ENCODE measurements around the gene CDC6.

CDC6 gene

GRCh38 chr17:40265337-40265736 is 22.3 kb upstream of the CDC6 start:
- no peaks in the 10 kb centered on the region for H3K9me3 ChIP-seq (ENCODE audit: insufficient read depth, low read depth, low read length)
- TF ChIP-seq EZH2phosphoT487 (IDR thresholded peaks at IDR 0.05; ENCODE audit: borderline replicate concordance) = no peak
- no peak for TF ChIP-seq CTCF (conservative IDR thresholded peaks at IDR 0.05; ENCODE audit: low read length)
- no peaks in the 10 kb centered on the region for H3K27me3 ChIP-seq (ENCODE audit: insufficient read depth, low read length, poor library complexity, severe bottlenecking)
- H3F3A ChIP-seq (ENCODE audit: low read depth) = no peaks in the 10 kb centered on the region
- no peak overlapping the region for H3K4me3 ChIP-seq (ENCODE audit: low read length, poor library complexity, severe bottlenecking)
- H3K36me3 ChIP-seq (ENCODE audit: insufficient read depth, low read length) = peaks cover 70% of the 10 kb centered on the region; the same call in 1 of the 2 replicates
- no peak overlapping the region for H2AFZ ChIP-seq (ENCODE audit: low read length)
- no peaks in the 10 kb centered on the region for H4K20me1 ChIP-seq (ENCODE audit: insufficient read depth, low read length, poor library complexity, severe bottlenecking)
- H3K79me2 ChIP-seq (ENCODE audit: insufficient read depth, low read length) = no peaks in the 10 kb centered on the region
- no peaks in the 10 kb centered on the region for H3K9me2 ChIP-seq (replicated peaks; ENCODE audit: low read depth, low read length)
- H3K4me2 ChIP-seq (ENCODE audit: low read depth, low read length, poor library complexity, severe bottlenecking) = no peak overlapping the region
- no peak overlapping the region for H3K9ac ChIP-seq (ENCODE audit: low read depth, low read length, poor library complexity, severe bottlenecking)
- H3K4me1 ChIP-seq (ENCODE audit: insufficient read depth, low read length, poor library complexity, severe bottlenecking) = no peaks in the 10 kb centered on the region

- H3K4me1 ChIP-seq (ENCODE audit: insufficient read depth, low read length, poor library complexity, severe bottlenecking) = no peaks in the 10 kb centered on the region
- H3K27me3 ChIP-seq (ENCODE audit: insufficient read depth, low read length, poor library complexity, severe bottlenecking) = no peaks in the 10 kb centered on the region
- no peaks in the 10 kb centered on the region for H4K20me1 ChIP-seq (ENCODE audit: insufficient read depth, low read length, poor library complexity, severe bottlenecking)
- no peak overlapping the region for H3K4me2 ChIP-seq (ENCODE audit: low read depth, low read length, poor library complexity, severe bottlenecking)
- TF ChIP-seq EZH2phosphoT487 (IDR thresholded peaks at IDR 0.05; ENCODE audit: borderline replicate concordance) (no peak), CTCF (conservative IDR thresholded peaks at IDR 0.05; ENCODE audit: low read length) (no peak)
- peaks cover 72% of the 10 kb centered on the region; the same call in 1 of the 2 replicates for H3K36me3 ChIP-seq (ENCODE audit: insufficient read depth, low read length)
- no peak overlapping the region for H3K4me3 ChIP-seq (ENCODE audit: low read length, poor library complexity, severe bottlenecking)
- no peak overlapping the region for H2AFZ ChIP-seq (ENCODE audit: low read length)
- no peaks in the 10 kb centered on the region for H3K79me2 ChIP-seq (ENCODE audit: insufficient read depth, low read length)
- H3F3A ChIP-seq (ENCODE audit: low read depth) = no peaks in the 10 kb centered on the region
- no peaks in the 10 kb centered on the region for H3K9me2 ChIP-seq (replicated peaks; ENCODE audit: low read depth, low read length)
- H3K9ac ChIP-seq (ENCODE audit: low read depth, low read length, poor library complexity, severe bottlenecking) = no peak overlapping the region
- H3K9me3 ChIP-seq (ENCODE audit: insufficient read depth, low read depth, low read length) = no peaks in the 10 kb centered on the region
Measured at GRCh38 chr17:40266882-40267281, 20.8 kb upstream of the CDC6 start.

GRCh38 chr17:40268141-40268712 is 19.5 kb upstream of the CDC6 start:
- H3K27me3 ChIP-seq (ENCODE audit: insufficient read depth, low read length, poor library complexity, severe bottlenecking) = no peaks in the 10 kb centered on the region
- H3K79me2 ChIP-seq (ENCODE audit: insufficient read depth, low read length) = no peaks in the 10 kb centered on the region
- TF ChIP-seq EZH2phosphoT487 (IDR thresholded peaks at IDR 0.05; ENCODE audit: borderline replicate concordance) (no peak), CTCF (conservative IDR thresholded peaks at IDR 0.05; ENCODE audit: low read length) (no peak)
- no peak overlapping the region for H3K9ac ChIP-seq (ENCODE audit: low read depth, low read length, poor library complexity, severe bottlenecking)
- no peak overlapping the region for H2AFZ ChIP-seq (ENCODE audit: low read length)
- H3K4me1 ChIP-seq (ENCODE audit: insufficient read depth, low read length, poor library complexity, severe bottlenecking) = no peaks in the 10 kb centered on the region
- H3F3A ChIP-seq (ENCODE audit: low read depth) = no peaks in the 10 kb centered on the region
- H4K20me1 ChIP-seq (ENCODE audit: insufficient read depth, low read length, poor library complexity, severe bottlenecking) = no peaks in the 10 kb centered on the region
- H3K36me3 ChIP-seq (ENCODE audit: insufficient read depth, low read length) = peaks cover 58% of the 10 kb centered on the region; the same call in 1 of the 2 replicates
- no peak overlapping the region for H3K4me2 ChIP-seq (ENCODE audit: low read depth, low read length, poor library complexity, severe bottlenecking)
- H3K4me3 ChIP-seq (ENCODE audit: low read length, poor library complexity, severe bottlenecking) = no peak overlapping the region
- no peaks in the 10 kb centered on the region for H3K9me2 ChIP-seq (replicated peaks; ENCODE audit: low read depth, low read length)
- no peaks in the 10 kb centered on the region for H3K9me3 ChIP-seq (ENCODE audit: insufficient read depth, low read depth, low read length)
